Measurements from ENCODE around the gene BCAP29. TPM values are rescaled to one million over a fixed set of nuclear protein-coding genes. Genes with fewer than 3 reads are reported as not detected.
A peak's percentile ranks its signal among the peaks of the same experiment; 100 is the strongest.

The BCAP29 gene
- total RNA-seq, 1 donor from 2014 or later = 54.9 TPM

DNA sequence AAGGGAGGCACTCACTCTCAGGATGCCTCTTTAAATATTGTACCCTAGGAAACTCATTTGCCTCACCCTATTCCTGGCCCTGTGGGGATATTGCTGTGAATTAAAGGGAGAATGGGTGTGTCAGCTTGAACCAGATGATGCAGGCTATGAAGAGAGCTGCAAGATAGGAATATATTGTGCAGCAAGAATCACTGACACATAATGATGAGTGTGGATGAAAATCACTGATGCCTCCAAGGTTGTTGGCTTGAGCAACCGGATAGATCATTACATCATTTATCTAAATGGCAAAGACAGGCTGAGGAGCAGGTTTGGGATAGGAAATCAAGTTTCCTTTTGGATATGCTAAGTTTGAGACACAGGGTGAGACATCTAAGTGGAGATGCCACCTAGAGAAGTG, 86.7 kb downstream of the BCAP29 start:
- Histone ChIP-seq H3K27me3 (ENCODE audit: insufficient read depth, low read length) (peaks cover 10% of the 10 kb centered on the region), H3K36me3 (ENCODE audit: insufficient read depth, low read length) (no peaks in the 10 kb centered on the region), H3K4me1 (ENCODE audit: insufficient read depth, low read length) (no peaks in the 10 kb centered on the region), H3K9ac (ENCODE audit: low read length) (no peak overlapping the region), H3K27ac (ENCODE audit: low read depth, low read length) (no peak overlapping the region), H3K4me3 (ENCODE audit: insufficient read depth, low read depth, low read length) (no peak overlapping the region), H3K9me3 (ENCODE audit: insufficient read depth, low read depth, low read length) (no peaks in the 10 kb centered on the region), H3K4me2 (ENCODE audit: low read length) (no peak overlapping the region), H2AFZ (ENCODE audit: low read depth, low read length) (no peak overlapping the region), H4K20me1 (ENCODE audit: insufficient read depth, low read length) (no peaks in the 10 kb centered on the region), H3K79me2 (ENCODE audit: insufficient read depth, low read length) (no peaks in the 10 kb centered on the region)
- Mint-ChIP-seq H3K9me3 (ENCODE audit: unreplicated experiment) (no peaks in the 10 kb centered on the region), H3K27ac (ENCODE audit: unreplicated experiment) (no peak overlapping the region), H3K4me3 (ENCODE audit: unreplicated experiment) (no peak overlapping the region), H3K4me1 (ENCODE audit: low read depth, unreplicated experiment) (no peaks in the 10 kb centered on the region), H3K36me3 (ENCODE audit: low read depth, unreplicated experiment) (no peaks in the 10 kb centered on the region), H3K27me3 (ENCODE audit: low read depth, unreplicated experiment) (peaks cover 23% of the 10 kb centered on the region)
- TF ChIP-seq EZH2 (IDR thresholded peaks at IDR 0.05; ENCODE audit: insufficient read depth, low read length) = no peak
- TF ChIP-seq, protein P1, sequence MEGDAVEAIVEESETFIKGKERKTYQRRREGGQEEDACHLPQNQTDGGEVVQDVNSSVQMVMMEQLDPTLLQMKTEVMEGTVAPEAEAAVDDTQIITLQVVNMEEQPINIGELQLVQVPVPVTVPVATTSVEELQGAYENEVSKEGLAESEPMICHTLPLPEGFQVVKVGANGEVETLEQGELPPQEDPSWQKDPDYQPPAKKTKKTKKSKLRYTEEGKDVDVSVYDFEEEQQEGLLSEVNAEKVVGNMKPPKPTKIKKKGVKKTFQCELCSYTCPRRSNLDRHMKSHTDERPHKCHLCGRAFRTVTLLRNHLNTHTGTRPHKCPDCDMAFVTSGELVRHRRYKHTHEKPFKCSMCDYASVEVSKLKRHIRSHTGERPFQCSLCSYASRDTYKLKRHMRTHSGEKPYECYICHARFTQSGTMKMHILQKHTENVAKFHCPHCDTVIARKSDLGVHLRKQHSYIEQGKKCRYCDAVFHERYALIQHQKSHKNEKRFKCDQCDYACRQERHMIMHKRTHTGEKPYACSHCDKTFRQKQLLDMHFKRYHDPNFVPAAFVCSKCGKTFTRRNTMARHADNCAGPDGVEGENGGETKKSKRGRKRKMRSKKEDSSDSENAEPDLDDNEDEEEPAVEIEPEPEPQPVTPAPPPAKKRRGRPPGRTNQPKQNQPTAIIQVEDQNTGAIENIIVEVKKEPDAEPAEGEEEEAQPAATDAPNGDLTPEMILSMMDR (IDR thresholded peaks at IDR 0.05; ENCODE audit: insufficient read depth, low read depth, low read length) = no peak
- FAIRE-seq = no peak
- no peak for DNase-seq (ENCODE audit: low read depth)

DNA sequence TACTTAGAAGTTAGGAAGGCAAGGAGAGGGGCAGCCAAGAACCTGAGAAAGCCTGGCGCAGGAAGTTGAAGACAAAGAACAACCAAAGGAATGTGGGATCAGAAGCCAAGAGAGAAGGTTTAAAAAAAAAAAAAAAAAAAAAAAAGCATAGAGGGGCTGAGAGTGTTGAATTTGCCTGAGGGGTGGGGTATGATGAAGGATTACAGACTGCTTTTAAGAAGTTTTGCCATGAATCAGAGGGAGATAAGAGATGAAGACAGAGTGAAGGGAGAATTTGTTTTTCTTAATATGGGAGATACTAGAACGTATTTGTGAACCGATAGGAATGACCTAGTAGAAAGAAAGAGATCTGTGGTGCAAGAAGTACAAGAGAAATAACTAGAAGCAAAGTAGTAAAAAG, 87.3 kb downstream of the BCAP29 start:
- Histone ChIP-seq H3K4me1 (ENCODE audit: insufficient read depth, low read length) (no peaks in the 10 kb centered on the region), H3K36me3 (ENCODE audit: insufficient read depth, low read length) (no peaks in the 10 kb centered on the region), H3K9me3 (ENCODE audit: insufficient read depth, low read depth, low read length) (no peaks in the 10 kb centered on the region), H3K4me3 (ENCODE audit: insufficient read depth, low read depth, low read length) (no peak overlapping the region), H3K27me3 (ENCODE audit: insufficient read depth, low read length) (peaks cover 6% of the 10 kb centered on the region), H3K27ac (ENCODE audit: low read depth, low read length) (no peak overlapping the region), H4K20me1 (ENCODE audit: insufficient read depth, low read length) (no peaks in the 10 kb centered on the region), H3K9ac (ENCODE audit: low read length) (no peak overlapping the region), H3K79me2 (ENCODE audit: insufficient read depth, low read length) (no peaks in the 10 kb centered on the region), H2AFZ (ENCODE audit: low read depth, low read length) (no peak overlapping the region), H3K4me2 (ENCODE audit: low read length) (no peak overlapping the region)
- FAIRE-seq = no peak
- TF ChIP-seq, protein P1 (IDR thresholded peaks at IDR 0.05; ENCODE audit: insufficient read depth, low read depth, low read length) = no peak
- TF ChIP-seq EZH2 (IDR thresholded peaks at IDR 0.05; ENCODE audit: insufficient read depth, low read length) = no peak
- no peaks in the 10 kb centered on the region for H3K36me3 Mint-ChIP-seq (ENCODE audit: low read depth, unreplicated experiment)
- H3K4me1 Mint-ChIP-seq (ENCODE audit: low read depth, unreplicated experiment) = no peaks in the 10 kb centered on the region
- no peak overlapping the region for H3K27ac Mint-ChIP-seq (ENCODE audit: unreplicated experiment)
- H3K4me3 Mint-ChIP-seq (ENCODE audit: unreplicated experiment) = no peak overlapping the region
- H3K9me3 Mint-ChIP-seq (ENCODE audit: unreplicated experiment) = no peaks in the 10 kb centered on the region
- peaks cover 19% of the 10 kb centered on the region for H3K27me3 Mint-ChIP-seq (ENCODE audit: low read depth, unreplicated experiment)
- DNase-seq (ENCODE audit: low read depth) = peak; percentile 36

DNA sequence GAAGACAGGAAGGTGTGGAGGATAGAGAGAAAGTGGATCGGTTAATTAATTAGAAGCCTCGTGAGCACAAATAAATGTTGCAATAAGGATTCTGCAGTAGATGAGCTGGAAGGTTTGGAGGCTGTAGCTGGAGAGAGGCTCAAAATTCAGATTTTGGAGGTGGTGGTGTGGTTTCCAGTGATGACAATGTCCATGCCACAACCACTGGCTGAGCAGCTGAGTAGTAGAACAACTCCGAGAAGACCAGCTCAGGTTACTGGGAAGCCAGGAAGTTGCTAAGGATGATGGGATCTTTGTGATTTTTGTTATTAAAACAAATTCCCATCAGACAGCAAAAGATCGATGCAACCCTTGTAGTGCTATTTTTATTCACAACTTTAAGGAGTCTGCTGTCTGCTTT, 88.2 kb downstream of the BCAP29 start:
- DNase-seq (ENCODE audit: low read depth) (no peak), FAIRE-seq (no peak)
- Mint-ChIP-seq H3K4me1 (ENCODE audit: low read depth, unreplicated experiment) (no peaks in the 10 kb centered on the region), H3K9me3 (ENCODE audit: unreplicated experiment) (no peaks in the 10 kb centered on the region), H3K27me3 (ENCODE audit: low read depth, unreplicated experiment) (peaks cover 15% of the 10 kb centered on the region), H3K4me3 (ENCODE audit: unreplicated experiment) (no peak overlapping the region), H3K27ac (ENCODE audit: unreplicated experiment) (no peak overlapping the region), H3K36me3 (ENCODE audit: low read depth, unreplicated experiment) (no peaks in the 10 kb centered on the region)
- no peaks in the 10 kb centered on the region for H3K9me3 ChIP-seq (ENCODE audit: insufficient read depth, low read depth, low read length)
- H3K9ac ChIP-seq (ENCODE audit: low read length) = no peak overlapping the region
- no peak for TF ChIP-seq EZH2 (IDR thresholded peaks at IDR 0.05; ENCODE audit: insufficient read depth, low read length)
- TF ChIP-seq, protein P1 (IDR thresholded peaks at IDR 0.05; ENCODE audit: insufficient read depth, low read depth, low read length) = no peak
- H3K4me3 ChIP-seq (ENCODE audit: insufficient read depth, low read depth, low read length) = no peak overlapping the region
- no peaks in the 10 kb centered on the region for H3K79me2 ChIP-seq (ENCODE audit: insufficient read depth, low read length)
- no peak overlapping the region for H3K27ac ChIP-seq (ENCODE audit: low read depth, low read length)
- H3K36me3 ChIP-seq (ENCODE audit: insufficient read depth, low read length) = no peaks in the 10 kb centered on the region
- no peaks in the 10 kb centered on the region for H4K20me1 ChIP-seq (ENCODE audit: insufficient read depth, low read length)
- H3K4me2 ChIP-seq (ENCODE audit: low read length) = no peak overlapping the region
- H3K4me1 ChIP-seq (ENCODE audit: insufficient read depth, low read length) = no peaks in the 10 kb centered on the region
- H3K27me3 ChIP-seq (ENCODE audit: insufficient read depth, low read length) = no peaks in the 10 kb centered on the region
- H2AFZ ChIP-seq (ENCODE audit: low read depth, low read length) = no peak overlapping the region

Other genes with a start within 250 kb of the BCAP29 start
- not detected in 2 replicates for gene GPR22, start 110.2 kb upstream of the BCAP29 start, total RNA-seq
- 53.4 and 57.1 TPM in 2 replicates for gene COG5, start 16.3 kb upstream of the BCAP29 start, total RNA-seq
- 6.3 and 6.7 TPM in 2 replicates for gene DUS4L, start 16.3 kb upstream of the BCAP29 start, total RNA-seq
- 0.57 and 0.91 TPM in 2 replicates for gene SLC26A4, start 80.6 kb downstream of the BCAP29 start, total RNA-seq
- gene CBLL1, start 163.9 kb downstream of the BCAP29 start, total RNA-seq = 27.3 and 28.3 TPM in 2 replicates
- not detected in 2 replicates for gene SLC26A3, start 223.0 kb downstream of the BCAP29 start, total RNA-seq

Data from astrocyte (in vitro differentiated cells and primary cell).